ENCODE data around the gene DNALI1. TPM values are rescaled to one million over a fixed set of nuclear protein-coding genes. Genes with fewer than 3 reads are reported as not detected.

The DNALI1 gene
- total and polyA plus RNA-seq, 8 donors = 17.9 to 60.5 (median 50.4) TPM

- TF ChIP-seq CTCF (IDR thresholded peaks at IDR 0.05) = no peak
- Histone ChIP-seq H3K27ac (no peak overlapping the region), H3K27me3 (peaks cover 0 to 65% of the 10 kb centered on the region in 2 donors), H3K4me1 (no peaks in the 10 kb centered on the region), H3K4me3 (no peak overlapping the region), H3K36me3 (no peaks in the 10 kb centered on the region), H3K9me3 (no peaks in the 10 kb centered on the region)
- no peak for ATAC-seq
- no peak for DNase-seq
- intact Hi-C loops (cut with DNase I) = no loop called here
Measured at GRCh38 chr1:37614105-37614504, 57.4 kb downstream of the DNALI1 start.

GRCh38 chr1:37616330-37616729 is 59.6 kb downstream of the DNALI1 start:
- peaks cover 0 to 86% of the 10 kb centered on the region in 2 donors for H3K27me3 ChIP-seq
- no peak overlapping the region for H3K4me3 ChIP-seq
- TF ChIP-seq CTCF (IDR thresholded peaks at IDR 0.05) = no peak
- H3K36me3 ChIP-seq = no peaks in the 10 kb centered on the region
- DNase-seq = no peak
- H3K27ac ChIP-seq = no peak overlapping the region
- intact Hi-C loops (cut with DNase I) = no loop called here
- no peaks in the 10 kb centered on the region for H3K4me1 ChIP-seq
- ATAC-seq = no peak
- H3K9me3 ChIP-seq = no peaks in the 10 kb centered on the region

Other genes starting within 250 kb of the DNALI1 start
- gene ZC3H12A, start 82.4 kb upstream of the DNALI1 start, total RNA-seq = 10 to 100 TPM; 10.2 to 28.0 TPM
- 1 to 10 TPM; 1.1 to 3.2 (median 1.9) TPM for gene ZC3H12A, start 82.4 kb upstream of the DNALI1 start, polyA plus RNA-seq (ENCODE audit: insufficient read length in 6 of 6)
- 10 to 100 TPM; 47.7 to 56.0 TPM for gene MEAF6, start 42.2 kb upstream of the DNALI1 start, total RNA-seq
- 10 to 100 TPM; 84.2 to 94.7 (median 87.9) TPM for gene MEAF6, start 42.2 kb upstream of the DNALI1 start, polyA plus RNA-seq (ENCODE audit: insufficient read length in 6 of 6)
- 10 to 100 TPM; 12.3 to 12.6 TPM for gene SNIP1, start 2.6 kb upstream of the DNALI1 start, total RNA-seq
- 10 to 100 TPM; 12.3 to 17.3 (median 14.3) TPM for gene SNIP1, start 2.6 kb upstream of the DNALI1 start, polyA plus RNA-seq (ENCODE audit: insufficient read length in 6 of 6)
- gene GNL2, start 39.0 kb downstream of the DNALI1 start, total RNA-seq = 10 to 100 TPM; 32.2 to 41.8 TPM
- gene GNL2, start 39.0 kb downstream of the DNALI1 start, polyA plus RNA-seq (ENCODE audit: insufficient read length in 6 of 6) = 10 to 100 TPM; 56.6 to 70.8 (median 65.3) TPM
- gene RSPO1, start 78.0 kb downstream of the DNALI1 start, total RNA-seq = 1 to 10 TPM in 1 of 2 donors, under 1 TPM in 1; 0.52 to 1.2 TPM
- gene RSPO1, start 78.0 kb downstream of the DNALI1 start, polyA plus RNA-seq (ENCODE audit: insufficient read length in 6 of 6) = 1 to 10 TPM in 5 of 6 donors, under 1 TPM in 1; 0.93 to 2.2 (median 1.6) TPM
- gene CDCA8, start 135.6 kb downstream of the DNALI1 start, total RNA-seq = 1 to 10 TPM; 3.4 to 5.8 TPM
- 10 to 100 TPM; 12.9 to 32.6 (median 16.4) TPM for gene CDCA8, start 135.6 kb downstream of the DNALI1 start, polyA plus RNA-seq (ENCODE audit: insufficient read length in 6 of 6)
- gene EPHA10, start 208.2 kb downstream of the DNALI1 start, total RNA-seq = 1 to 10 TPM; 2.3 to 3.2 TPM
- gene EPHA10, start 208.2 kb downstream of the DNALI1 start, polyA plus RNA-seq (ENCODE audit: insufficient read length in 6 of 6) = under 1 TPM; 0.13 to 0.25 (median 0.18) TPM
- gene MANEAL, start 236.9 kb downstream of the DNALI1 start, total RNA-seq = 10 to 100 TPM in 1 of 2 donors, 1 to 10 TPM in 1; 8.6 to 11.2 TPM
- gene MANEAL, start 236.9 kb downstream of the DNALI1 start, polyA plus RNA-seq (ENCODE audit: insufficient read length in 6 of 6) = 1 to 10 TPM; 4.3 to 5.8 (median 5.2) TPM